ENCODE results near the gene MT1F. TPM values are rescaled to one million over a fixed set of nuclear protein-coding genes. Genes with fewer than 3 reads are reported as not detected.
A peak's percentile ranks its signal among the peaks of the same experiment; 100 is the strongest.

The MT1F gene
- total RNA-seq, 2 donors from 2014 or later: 3.1 to 3.9 TPM

DNA sequence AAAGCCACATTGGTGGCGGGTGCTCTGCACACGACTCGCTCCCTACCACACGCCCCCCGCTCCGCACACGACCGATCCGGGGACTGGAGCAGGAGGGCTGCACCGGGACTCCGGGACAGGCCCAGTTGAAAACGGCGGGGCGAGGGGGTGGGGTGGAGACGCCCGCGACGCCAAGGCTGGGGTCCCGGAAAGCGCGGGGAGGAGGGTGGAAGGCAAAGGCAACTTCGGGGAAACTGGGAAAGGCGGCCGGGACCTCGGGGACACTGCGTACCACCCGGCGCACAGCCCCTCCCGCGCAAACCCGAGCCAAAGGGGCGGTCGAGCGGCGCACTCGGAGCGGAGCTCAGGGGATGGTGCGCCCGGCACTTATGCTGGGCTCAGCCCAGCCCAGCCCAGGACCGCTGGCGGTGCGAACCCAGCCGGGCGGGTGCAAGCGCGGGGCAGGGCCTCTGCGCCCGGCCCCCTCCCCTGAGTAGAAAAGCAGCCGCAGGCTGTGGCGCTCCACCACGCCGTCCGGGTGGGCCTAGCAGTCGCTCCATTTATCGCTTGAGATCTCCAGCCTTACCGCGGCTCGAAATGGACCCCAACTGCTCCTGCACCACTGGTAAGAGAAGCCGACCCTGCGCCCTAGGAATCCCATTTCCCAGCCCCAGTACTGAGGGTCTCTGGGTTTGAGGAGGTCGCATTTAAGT, 25.5 kb upstream of the MT1F start, which contains the start of gene MT1M:
MT1M (plus strand) TSS at position 504 of the 692 bp plus-strand sequence; CDS start at position 577, 73 bp downstream.
- peak within 1 kb of the TSS; percentile 77 for H3K4me3 ChIP-seq
- TF ChIP-seq, protein P1, sequence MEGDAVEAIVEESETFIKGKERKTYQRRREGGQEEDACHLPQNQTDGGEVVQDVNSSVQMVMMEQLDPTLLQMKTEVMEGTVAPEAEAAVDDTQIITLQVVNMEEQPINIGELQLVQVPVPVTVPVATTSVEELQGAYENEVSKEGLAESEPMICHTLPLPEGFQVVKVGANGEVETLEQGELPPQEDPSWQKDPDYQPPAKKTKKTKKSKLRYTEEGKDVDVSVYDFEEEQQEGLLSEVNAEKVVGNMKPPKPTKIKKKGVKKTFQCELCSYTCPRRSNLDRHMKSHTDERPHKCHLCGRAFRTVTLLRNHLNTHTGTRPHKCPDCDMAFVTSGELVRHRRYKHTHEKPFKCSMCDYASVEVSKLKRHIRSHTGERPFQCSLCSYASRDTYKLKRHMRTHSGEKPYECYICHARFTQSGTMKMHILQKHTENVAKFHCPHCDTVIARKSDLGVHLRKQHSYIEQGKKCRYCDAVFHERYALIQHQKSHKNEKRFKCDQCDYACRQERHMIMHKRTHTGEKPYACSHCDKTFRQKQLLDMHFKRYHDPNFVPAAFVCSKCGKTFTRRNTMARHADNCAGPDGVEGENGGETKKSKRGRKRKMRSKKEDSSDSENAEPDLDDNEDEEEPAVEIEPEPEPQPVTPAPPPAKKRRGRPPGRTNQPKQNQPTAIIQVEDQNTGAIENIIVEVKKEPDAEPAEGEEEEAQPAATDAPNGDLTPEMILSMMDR (IDR thresholded peaks at IDR 0.05): no peak
- no peaks in the 10 kb centered on the region for H3K36me3 ChIP-seq
- ATAC-seq (ENCODE audit: insufficient number of reproducible peaks, low FRiP score, low read depth) (peak; percentile 50), DNase-seq (ENCODE audit: low spot score) (no peak)
- no peaks in the 10 kb centered on the region for H3K9me3 ChIP-seq
- H3K4me1 ChIP-seq (ENCODE audit: control insufficient read depth in 1 of 2, low read depth in 2 of 2): peaks cover 5 to 26% of the 10 kb centered on the region in 2 donors
- no peaks in the 10 kb centered on the region for H3K27me3 ChIP-seq (replicated peaks; ENCODE audit: insufficient read depth)
- H3K27ac ChIP-seq: peak within 1 kb of the TSS; percentile 85 to 86

DNA sequence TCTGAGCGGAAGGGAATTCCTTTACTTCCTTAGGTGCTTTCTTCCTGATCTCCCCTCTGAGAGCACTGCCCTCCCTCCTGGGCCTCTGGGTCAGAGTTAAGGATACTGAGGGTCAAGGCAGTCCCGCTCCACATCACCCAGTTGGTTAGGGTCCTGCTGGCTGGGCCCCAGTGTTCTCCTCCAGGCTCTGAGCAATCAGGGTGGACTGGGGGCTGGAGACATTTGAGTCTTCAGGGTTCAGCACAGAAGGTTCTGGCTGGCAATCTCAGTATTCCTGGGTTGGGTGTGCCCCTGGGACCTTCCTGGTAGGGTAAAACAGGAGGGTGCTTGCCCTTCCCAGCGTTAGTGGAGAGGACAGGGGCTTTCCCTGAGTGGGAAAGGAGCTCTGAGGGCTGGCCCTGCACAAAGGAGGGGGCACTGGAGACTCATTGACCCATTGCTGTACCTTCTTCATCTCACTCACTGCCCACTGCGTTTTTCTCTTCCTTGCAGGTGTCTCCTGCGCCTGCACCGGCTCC, 24.9 kb upstream of the MT1F start:
- peak overlapping the region; percentile 85 to 86 for H3K27ac ChIP-seq
- no peaks in the 10 kb centered on the region for H3K36me3 ChIP-seq
- no peaks in the 10 kb centered on the region for H3K9me3 ChIP-seq
- ATAC-seq (ENCODE audit: insufficient number of reproducible peaks, low FRiP score, low read depth) (no peak), DNase-seq (ENCODE audit: low spot score) (no peak)
- H3K4me1 ChIP-seq (ENCODE audit: control insufficient read depth in 1 of 2, low read depth in 2 of 2): peaks cover 5 to 26% of the 10 kb centered on the region in 2 donors
- TF ChIP-seq, protein P1 (IDR thresholded peaks at IDR 0.05): no peak
- no peaks in the 10 kb centered on the region for H3K27me3 ChIP-seq (replicated peaks; ENCODE audit: insufficient read depth)
- H3K4me3 ChIP-seq: peak overlapping the region; percentile 77

DNA sequence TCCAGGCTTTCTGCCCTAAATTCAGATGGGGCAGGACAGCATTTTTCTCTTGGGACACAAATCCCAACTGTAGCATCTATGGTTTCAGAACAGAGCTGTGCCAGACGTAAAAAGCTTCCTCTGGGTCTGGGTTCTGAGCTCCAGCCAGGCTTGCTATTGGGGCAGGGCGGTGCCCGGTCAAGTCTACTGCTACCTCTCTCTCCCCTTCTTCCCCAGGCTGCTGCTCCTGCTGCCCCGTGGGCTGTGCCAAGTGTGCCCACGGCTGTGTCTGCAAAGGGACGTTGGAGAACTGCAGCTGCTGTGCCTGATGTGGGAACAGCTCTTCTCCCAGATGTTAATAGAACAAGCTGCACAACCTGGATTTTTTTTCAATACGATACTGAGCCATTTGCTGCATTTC, 24.2 kb upstream of the MT1F start:
- Histone ChIP-seq H3K27me3 (replicated peaks; ENCODE audit: insufficient read depth) (no peaks in the 10 kb centered on the region), H3K27ac (peak overlapping the region; percentile 85 to 86), H3K4me1 (ENCODE audit: control insufficient read depth in 1 of 2, low read depth in 2 of 2) (peaks cover 5 to 30% of the 10 kb centered on the region in 2 donors), H3K9me3 (no peaks in the 10 kb centered on the region), H3K4me3 (peak overlapping the region; percentile 77), H3K36me3 (no peaks in the 10 kb centered on the region)
- no peak for DNase-seq (ENCODE audit: low spot score)
- ATAC-seq (ENCODE audit: insufficient number of reproducible peaks, low FRiP score, low read depth): no peak
- TF ChIP-seq, protein P1 (IDR thresholded peaks at IDR 0.05): no peak

DNA sequence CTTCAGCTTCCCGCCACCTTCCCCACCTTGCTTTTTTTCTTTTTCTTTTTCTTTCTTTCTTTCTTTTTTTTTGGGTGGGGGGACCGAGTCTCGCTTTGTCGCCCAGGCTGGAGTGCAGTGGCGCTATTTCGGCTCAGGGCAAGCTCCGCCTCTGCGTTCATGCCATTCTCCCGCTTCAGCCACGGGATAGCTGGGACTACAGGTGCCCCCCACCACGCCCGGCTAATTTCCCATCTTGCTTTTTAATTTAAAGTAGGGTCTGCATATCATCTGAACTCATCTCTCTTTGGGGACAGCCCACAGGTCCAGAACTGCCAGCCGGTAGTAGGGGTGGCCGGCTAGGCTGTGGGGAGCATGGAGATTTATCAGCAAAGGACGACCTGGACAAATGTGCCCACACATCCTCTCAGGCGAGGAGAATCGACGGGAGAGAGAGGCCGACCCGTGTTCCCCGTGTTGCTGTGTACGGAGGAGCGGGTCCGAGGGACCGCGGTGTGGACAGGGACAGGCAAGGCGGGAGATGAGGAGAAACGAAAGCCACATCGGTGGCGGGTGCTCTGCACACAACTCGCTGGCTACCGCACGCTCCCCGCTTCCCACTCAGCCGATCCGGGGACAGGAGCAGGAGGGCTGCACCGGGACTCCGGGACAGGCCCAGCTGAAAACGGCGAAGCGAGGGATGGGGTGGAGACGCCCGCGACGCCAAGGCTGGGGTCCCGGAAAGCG, 22.9 kb upstream of the MT1F start:
- no peak overlapping the region for H3K27ac ChIP-seq
- H3K36me3 ChIP-seq: no peaks in the 10 kb centered on the region
- peaks cover 5 to 37% of the 10 kb centered on the region in 2 donors for H3K4me1 ChIP-seq (ENCODE audit: control insufficient read depth in 1 of 2, low read depth in 2 of 2)
- DNase-seq (ENCODE audit: low spot score) (no peak), ATAC-seq (ENCODE audit: insufficient number of reproducible peaks, low FRiP score, low read depth) (no peak)
- peak overlapping the region; percentile 24 for H3K4me3 ChIP-seq
- H3K9me3 ChIP-seq: no peaks in the 10 kb centered on the region
- H3K27me3 ChIP-seq (replicated peaks; ENCODE audit: insufficient read depth): no peaks in the 10 kb centered on the region
- TF ChIP-seq, protein P1 (IDR thresholded peaks at IDR 0.05): no peak

DNA sequence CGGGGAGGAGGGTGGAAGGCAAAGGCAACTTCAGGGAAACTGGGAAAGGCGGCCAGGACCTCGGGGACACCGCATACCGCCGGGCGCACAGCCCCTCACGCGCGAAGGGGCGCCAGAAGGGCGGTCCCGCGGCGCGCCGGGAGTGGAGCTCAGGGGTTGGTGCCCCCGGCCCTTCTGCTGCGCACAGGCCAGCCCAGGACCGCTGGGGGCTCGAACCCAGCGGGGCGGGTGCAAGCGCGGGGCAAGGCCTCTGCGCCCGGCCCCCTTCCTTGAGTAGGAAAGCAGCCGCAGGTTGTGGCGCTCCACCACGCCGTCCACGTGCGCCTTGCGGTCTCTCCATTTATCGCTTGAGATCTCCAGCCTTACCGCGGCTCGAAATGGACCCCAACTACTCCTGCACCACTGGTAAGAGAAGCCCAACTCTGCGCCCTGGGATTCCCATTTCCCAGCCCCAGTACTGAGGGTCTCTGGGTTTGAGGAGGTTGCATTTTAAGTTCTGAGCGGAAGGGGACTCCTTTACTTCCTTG, 22.3 kb upstream of the MT1F start:
- no peak for ATAC-seq (ENCODE audit: insufficient number of reproducible peaks, low FRiP score, low read depth)
- no peaks in the 10 kb centered on the region for H3K9me3 ChIP-seq
- H3K4me3 ChIP-seq: peak overlapping the region; percentile 24
- DNase-seq (ENCODE audit: low spot score): no peak
- H3K4me1 ChIP-seq (ENCODE audit: control insufficient read depth in 1 of 2, low read depth in 2 of 2): peaks cover 5 to 37% of the 10 kb centered on the region in 2 donors
- H3K27ac ChIP-seq: no peak overlapping the region
- no peaks in the 10 kb centered on the region for H3K36me3 ChIP-seq
- H3K27me3 ChIP-seq (replicated peaks; ENCODE audit: insufficient read depth): no peaks in the 10 kb centered on the region
- TF ChIP-seq, protein P1 (IDR thresholded peaks at IDR 0.05): no peak
